Endothelial cell of umbilical vein (primary cell): ENCODE data around the gene CCDC3. TPM values are rescaled to one million over a fixed set of nuclear protein-coding genes. Genes with fewer than 3 reads are reported as not detected.

Experiments
- BruUV-seq: library from RNA; stranded (reverse); fragments of 400-500 nt; replicated peaks from 2 replicates; lab custom pipeline; 2021; lab: Mats Ljungman, UMichigan
- CTCF ChIA-PET: fragments of 300-600, 350-600 bp; sonication (Branson Sonifier 250); formaldehyde crosslinking; loops from one replicate; lab custom pipeline; 2021; ENCODE audit warnings: antibody characterized with exemption, inconsistent platforms; lab: Charles Lee
- POLR2A ChIA-PET: fragments of 300-600, 350-600 bp; sonication (Branson Sonifier 250); formaldehyde crosslinking; loops from one replicate; lab custom pipeline; 2021; ENCODE audit warnings: antibody characterized with exemption, inconsistent platforms; lab: Charles Lee
- DNase-seq: peaks from one replicate; pipeline ENCODE4 v3.0.0-alpha.2; 2011; ENCODE audit warnings: low read depth, low spot score
- FAIRE-seq: peaks from 2 replicates; lab custom pipeline; 2011; peaks lifted over from hg19 to GRCh38; lab: Jason Lieb, UNC
- H2AFZ ChIP-seq: 2 replicates; pipeline ENCODE4 v1.6.0; 2012; ENCODE audit warnings: low read depth, low read length, control low read depth, inconsistent platforms
- H3K27ac ChIP-seq: 2 replicates; pipeline ENCODE4 v1.5.1; 2011; ENCODE audit warnings: low read depth, mild to moderate bottlenecking, control low read depth, low read length, moderate library complexity; ENCODE audit not compliant: insufficient read depth
- H3K27me3 ChIP-seq, 2 experiments: 2 replicates each; pipeline versions ENCODE4 v1.6.0 to v1.6.1; 2011; ENCODE audit warnings: low read length in 2 of 2, mixed read lengths in 1 of 2; ENCODE audit not compliant: control insufficient read depth in 2 of 2, insufficient read depth in 2 of 2
- H3K36me3 ChIP-seq, 2 experiments: 2 replicates in 1 of 2; 3 replicates in 1 of 2; pipeline ENCODE4 v1.5.1; 2011; ENCODE audit warnings: low read length in 2 of 2, mild to moderate bottlenecking in 1 of 2, moderate library complexity in 1 of 2; ENCODE audit not compliant: control insufficient read depth in 2 of 2, insufficient read depth in 2 of 2; ENCODE audit errors: extremely low read depth in 1 of 2
- H3K4me1 ChIP-seq: 3 replicates; pipeline ENCODE4 v1.5.1; 2011; ENCODE audit warnings: mild to moderate bottlenecking, low read length; ENCODE audit not compliant: control insufficient read depth, insufficient read depth; ENCODE audit errors: extremely low read depth
- H3K4me2 ChIP-seq: 2 replicates; pipeline ENCODE4 v1.6.1; 2011; ENCODE audit warnings: low read length, control low read depth, mixed read lengths; ENCODE audit not compliant: insufficient read depth
- H3K4me3 ChIP-seq, 3 experiments: fragments of 200-600 bp in 1 of 3; sonication (generic), shearing (Covaris generic) in 1 of 3; replicated peaks in 1 of 3; 2 replicates each; pipeline ENCODE4 v1.5.1; 2011 to 2016; ENCODE audit warnings: control low read depth in 3 of 3, low read length in 3 of 3, mild to moderate bottlenecking in 2 of 3, inconsistent platforms in 1 of 3, low read depth in 1 of 3, moderate library complexity in 1 of 3; ENCODE audit not compliant: insufficient read depth in 1 of 3
- H3K79me2 ChIP-seq: 2 replicates; pipeline ENCODE4 v1.6.0; 2012; ENCODE audit warnings: low read length, inconsistent platforms; ENCODE audit not compliant: control insufficient read depth, insufficient read depth
- H3K9ac ChIP-seq: replicated peaks from 2 replicates; pipeline ENCODE3; 2011; ENCODE audit warnings: low read length, control low read depth; ENCODE audit not compliant: insufficient read depth; ENCODE audit errors: extremely low read depth
- H3K9me1 ChIP-seq: replicated peaks from 3 replicates; pipeline ENCODE4 v1.6.0; 2011; ENCODE audit warnings: mild to moderate bottlenecking, low read length; ENCODE audit not compliant: control insufficient read depth, insufficient read depth; ENCODE audit errors: extremely low read depth
- H3K9me3 ChIP-seq: replicated peaks from 2 replicates; pipeline ENCODE4 v1.5.1; 2012; ENCODE audit warnings: low read length, inconsistent platforms; ENCODE audit not compliant: control insufficient read depth, insufficient read depth
- H4K20me1 ChIP-seq: replicated peaks from 2 replicates; pipeline ENCODE3; 2011; ENCODE audit warnings: mild to moderate bottlenecking, low read length; ENCODE audit not compliant: control insufficient read depth, insufficient read depth; ENCODE audit errors: extremely low read depth
- CTCF ChIP-seq, 2 donors: IDR thresholded peaks; 1 replicate in 1 of 2; 2 replicates in 1 of 2; pipeline ENCODE4 v1.5.1; 2011; ENCODE audit warnings: low read length in 2 of 2, mild to moderate bottlenecking in 2 of 2, moderate library complexity in 2 of 2, control low read depth in 1 of 2, inconsistent platforms in 1 of 2, low read depth in 1 of 2; ENCODE audit not compliant: insufficient read depth in 1 of 2; ENCODE audit errors: extremely low read depth in 1 of 2
- EZH2 ChIP-seq: IDR thresholded peaks from 2 replicates; pipeline ENCODE4 v1.6.1; 2012; ENCODE audit warnings: borderline replicate concordance, low read depth, mild to moderate bottlenecking, moderate library complexity, low read length, inconsistent platforms; ENCODE audit not compliant: severe bottlenecking
- FOS ChIP-seq: IDR thresholded peaks from 2 replicates; pipeline ENCODE4 v1.6.1; 2011; ENCODE audit warnings: mild to moderate bottlenecking, low read length, moderate library complexity, borderline replicate concordance; ENCODE audit not compliant: insufficient read depth
- GATA2 ChIP-seq: IDR thresholded peaks from 2 replicates; pipeline ENCODE4 v1.7.0; 2011; ENCODE audit warnings: low read depth, mild to moderate bottlenecking, moderate library complexity, mixed read lengths, low read length; ENCODE audit not compliant: insufficient read length, insufficient read depth
- JUN ChIP-seq: IDR thresholded peaks from 2 replicates; pipeline ENCODE4 v1.6.1; 2011; ENCODE audit warnings: borderline replicate concordance, low read depth; ENCODE audit not compliant: insufficient read length, insufficient read depth
- MAX ChIP-seq: IDR thresholded peaks from 2 replicates; pipeline ENCODE4 v1.6.1; 2011; ENCODE audit not compliant: insufficient read depth, insufficient read length
- MYC ChIP-seq: IDR thresholded peaks from one replicate; pipeline ENCODE4 v1.6.1; 2011; ENCODE audit warnings: mild to moderate bottlenecking, low read depth, low read length
- POLR2A ChIP-seq: IDR thresholded peaks from 2 replicates; pipeline ENCODE4 v1.6.1; 2012; ENCODE audit warnings: low read depth, mild to moderate bottlenecking, control low read depth, low read length
- POLR2AphosphoS5 ChIP-seq: IDR thresholded peaks from 2 replicates; pipeline ENCODE4 v1.6.1; 2012; ENCODE audit warnings: low read depth, mild to moderate bottlenecking, control low read depth, low read length, moderate library complexity; ENCODE audit not compliant: insufficient read depth
- dilution Hi-C: fragments of 300-500 bp; cut with MboI; formaldehyde crosslinking; loops from one replicate; pipeline ENCODE4 v1.15.0; 2019; ENCODE audit warnings: low sequenced_read_pairs; ENCODE audit not compliant: extremely low pct_ligation_motif_present
- intact Hi-C: fragments of 100-400 bp; cut with micrococcal nuclease; formaldehyde crosslinking; loops from one replicate; pipeline ENCODE4 v1.10.0; 2022
- polyA plus RNA-seq, 4 experiments: library from polyadenylated mRNA; depleted of rRNA in 3 of 4; stranded (reverse) in 3 of 4; unstranded in 1 of 4; fragments of >200 nt; gene quantifications; 2 replicates each; pipeline versions ENCODE4 v1.2.1 to v1.2.3, GENCODE V29; 2011 to 2012; ENCODE audit warnings: missing spikeins in 1 of 4
- total RNA-seq: library from RNA; stranded (reverse); gene quantifications from 2 replicates; pipeline ENCODE4 v1.2.3, GENCODE V29; 2021

CCDC3 gene
- total and polyA plus RNA-seq, 2 donors (not counting 3 experiments of a cell fraction or from before 2014, with no cell fraction given), result 0.90 to 1.4 TPM

- FAIRE-seq (no peak), DNase-seq (no peak)
- no peaks in the 10 kb centered on the region for H3K9me3 ChIP-seq
- peaks cover 0 to 2% of the 10 kb centered on the region in 2 experiments for H3K27me3 ChIP-seq
- intact Hi-C loops, result no loop called here
- H3K9ac ChIP-seq, result no peak overlapping the region
- H3K4me1 ChIP-seq, result no peaks in the 10 kb centered on the region
- H3K36me3 ChIP-seq, result no peaks in the 10 kb centered on the region
- ChIA-PET POLR2A (no interaction called here), CTCF (no interaction called here)
- no peaks in the 10 kb centered on the region for H4K20me1 ChIP-seq
- no peak overlapping the region for H3K4me2 ChIP-seq
- H2AFZ ChIP-seq, result no peak overlapping the region
- BruUV-seq, result no TSS peak
- H3K27ac ChIP-seq, result no peak overlapping the region
- no peak overlapping the region for H3K4me3 ChIP-seq
- dilution Hi-C loops, result no loop called here
- H3K79me2 ChIP-seq, result no peaks in the 10 kb centered on the region
- no peak for TF ChIP-seq GATA2
- no peak for TF ChIP-seq CTCF (IDR thresholded peaks at IDR 0.05; ENCODE audit: extremely low read depth in 1 of 2, insufficient read depth in 1 of 2, low read depth in 1 of 2, low read length in 2 of 2)
- no peak for TF ChIP-seq POLR2AphosphoS5
- no peak for TF ChIP-seq MYC
- TF ChIP-seq POLR2A, result no peak
- no peak for TF ChIP-seq JUN
- no peak for TF ChIP-seq MAX
- no peak for TF ChIP-seq FOS
- TF ChIP-seq EZH2, result no peak
- no peaks in the 10 kb centered on the region for H3K9me1 ChIP-seq
Observed at GRCh38 chr10:12873172-12873571, 128.3 kb downstream of the CCDC3 start.
